Measurements from ENCODE around the gene IMPG2.

IMPG2 gene

GRCh38 chr3:101216710-101217465 lies 103.5 kb downstream of the IMPG2 start:
- Histone ChIP-seq H3K4me1 (ENCODE audit: insufficient read depth, low read length) (no peaks in the 10 kb centered on the region), H4K20me1 (ENCODE audit: insufficient read depth, low read length) (no peaks in the 10 kb centered on the region), H3K4me2 (ENCODE audit: insufficient read depth, low read length) (no peak overlapping the region), H3K4me3 (ENCODE audit: low read depth in 1 of 2, low read length in 2 of 2) (no peak overlapping the region), H3K27me3 (ENCODE audit: insufficient read depth, low read length, poor library complexity) (no peaks in the 10 kb centered on the region), H3K36me3 (ENCODE audit: insufficient read depth, low read length) (no peaks in the 10 kb centered on the region), H3K9me3 (ENCODE audit: insufficient read depth, low read length, severe bottlenecking) (peaks cover 9% of the 10 kb centered on the region), H3K9ac (ENCODE audit: low read depth, low read length) (no peak overlapping the region), H2AFZ (ENCODE audit: low read depth, low read length) (no peak overlapping the region), H3K79me2 (ENCODE audit: insufficient read depth, low read length) (no peaks in the 10 kb centered on the region), H3K27ac (ENCODE audit: low read length) (no peak overlapping the region)
- ATAC-seq (ENCODE audit: insufficient read depth, low read depth) = no peak
- no peak for TF ChIP-seq EZH2 (IDR thresholded peaks at IDR 0.05; ENCODE audit: borderline replicate concordance, low read depth, low read length, severe bottlenecking)
- TF ChIP-seq CTCF (IDR thresholded peaks at IDR 0.05; ENCODE audit: borderline replicate concordance, extremely low read depth, low read length, poor library complexity, severe bottlenecking) = no peak
- no peak for DNase-seq

- no peak for DNase-seq
Observed at GRCh38 chr3:101212730-101213129, 107.6 kb downstream of the IMPG2 start.

GRCh38 chr3:101204246-101204645 lies 116.1 kb downstream of the IMPG2 start:
- no peak overlapping the region for H3K9ac ChIP-seq (ENCODE audit: low read depth, low read length)

More at GRCh38 chr3:101212730-101213129, 107.6 kb downstream of the IMPG2 start:
- Histone ChIP-seq H3K79me2 (ENCODE audit: insufficient read depth, low read length) (no peaks in the 10 kb centered on the region), H2AFZ (ENCODE audit: low read depth, low read length) (no peak overlapping the region), H3K4me1 (ENCODE audit: insufficient read depth, low read length) (no peaks in the 10 kb centered on the region), H3K27ac (ENCODE audit: low read length) (no peak overlapping the region), H4K20me1 (ENCODE audit: insufficient read depth, low read length) (no peaks in the 10 kb centered on the region), H3K36me3 (ENCODE audit: insufficient read depth, low read length) (no peaks in the 10 kb centered on the region), H3K9ac (ENCODE audit: low read depth, low read length) (no peak overlapping the region), H3K4me3 (ENCODE audit: low read depth in 1 of 2, low read length in 2 of 2) (no peak overlapping the region), H3K27me3 (ENCODE audit: insufficient read depth, low read length, poor library complexity) (no peaks in the 10 kb centered on the region), H3K9me3 (ENCODE audit: insufficient read depth, low read length, severe bottlenecking) (no peaks in the 10 kb centered on the region), H3K4me2 (ENCODE audit: insufficient read depth, low read length) (no peak overlapping the region)
- no peak for ATAC-seq (ENCODE audit: insufficient read depth, low read depth)
- TF ChIP-seq CTCF (IDR thresholded peaks at IDR 0.05; ENCODE audit: borderline replicate concordance, extremely low read depth, low read length, poor library complexity, severe bottlenecking) (no peak), EZH2 (IDR thresholded peaks at IDR 0.05; ENCODE audit: borderline replicate concordance, low read depth, low read length, severe bottlenecking) (no peak)

More at GRCh38 chr3:101204246-101204645, 116.1 kb downstream of the IMPG2 start:
- H3K27ac ChIP-seq (ENCODE audit: low read length) = no peak overlapping the region
- H3K36me3 ChIP-seq (ENCODE audit: insufficient read depth, low read length) = no peaks in the 10 kb centered on the region
- DNase-seq = no peak
- H3K4me3 ChIP-seq (ENCODE audit: low read depth in 1 of 2, low read length in 2 of 2) = no peak overlapping the region
- no peak for TF ChIP-seq CTCF (IDR thresholded peaks at IDR 0.05; ENCODE audit: borderline replicate concordance, extremely low read depth, low read length, poor library complexity, severe bottlenecking)
- no peak for TF ChIP-seq EZH2 (IDR thresholded peaks at IDR 0.05; ENCODE audit: borderline replicate concordance, low read depth, low read length, severe bottlenecking)
- no peak overlapping the region for H3K4me2 ChIP-seq (ENCODE audit: insufficient read depth, low read length)
- H4K20me1 ChIP-seq (ENCODE audit: insufficient read depth, low read length) = no peaks in the 10 kb centered on the region
- no peaks in the 10 kb centered on the region for H3K27me3 ChIP-seq (ENCODE audit: insufficient read depth, low read length, poor library complexity)
- no peaks in the 10 kb centered on the region for H3K4me1 ChIP-seq (ENCODE audit: insufficient read depth, low read length)
- H3K79me2 ChIP-seq (ENCODE audit: insufficient read depth, low read length) = no peaks in the 10 kb centered on the region
- H2AFZ ChIP-seq (ENCODE audit: low read depth, low read length) = no peak overlapping the region
- no peaks in the 10 kb centered on the region for H3K9me3 ChIP-seq (ENCODE audit: insufficient read depth, low read length, severe bottlenecking)
- ATAC-seq (ENCODE audit: insufficient read depth, low read depth) = no peak

All from DND-41 (cell line).